GM20000 (cell line): ENCODE measurements around the gene TRMT44.
"Not testable (repeated sequence)": the region's sequence is repeated elsewhere in the genome, so short reads cannot be mapped to it uniquely, and the experiment has no call there.

Experiments
- DNase-seq: peaks from one replicate; pipeline ENCODE4 v3.0.0; 2012; ENCODE audit warnings: low spot score
- CTCF ChIP-seq: IDR thresholded peaks from 2 replicates; pipeline ENCODE4 v1.5.1; 2012; ENCODE audit warnings: mild to moderate bottlenecking, control low read depth; ENCODE audit errors: extremely low read depth, missing control alignments

The TRMT44 gene

GRCh38 chr4:8510191-8510590 lies 69.6 kb downstream of the TRMT44 start:
- no peak for DNase-seq
- no peak for TF ChIP-seq CTCF

GRCh38 chr4:8510611-8511285 lies 70.2 kb downstream of the TRMT44 start:
- DNase-seq = no peak
- no peak for TF ChIP-seq CTCF

- TF ChIP-seq CTCF = no peak
Measured at GRCh38 chr4:8512510-8512909, 71.9 kb downstream of the TRMT44 start.

GRCh38 chr4:8513080-8513479 lies 72.5 kb downstream of the TRMT44 start:
- not testable (repeated sequence) for DNase-seq

More at GRCh38 chr4:8512510-8512909, 71.9 kb downstream of the TRMT44 start:
- no peak for DNase-seq

- DNase-seq = no peak
Measured at GRCh38 chr4:8513931-8514330, 73.4 kb downstream of the TRMT44 start.

GRCh38 chr4:8514391-8514790 lies 73.8 kb downstream of the TRMT44 start:
- TF ChIP-seq CTCF = no peak
- DNase-seq = no peak

More at GRCh38 chr4:8513931-8514330, 73.4 kb downstream of the TRMT44 start:
- no peak for TF ChIP-seq CTCF

GRCh38 chr4:8515316-8516060 lies 74.9 kb downstream of the TRMT44 start:
- TF ChIP-seq CTCF = no peak

More at GRCh38 chr4:8515316-8516060, 74.9 kb downstream of the TRMT44 start:
- DNase-seq = no peak
